GM18526 (cell line): ENCODE results near the gene LRRC27.

Experiments
- POLR2A ChIP-seq: IDR thresholded peaks from 3 replicates; pipeline ENCODE4 v1.6.1; 2011; ENCODE audit not compliant: insufficient read length; ENCODE audit errors: extremely low read depth

The LRRC27 gene

GRCh38 chr10:132331601-132332432 is at the start of gene LRRC27:
Gene LRRC27, plus strand, starts transcription at chr10:132332193. Its CDS starts 1,332 bp downstream, at chr10:132333525.
- peak; percentile 73 for TF ChIP-seq POLR2A

DNA sequence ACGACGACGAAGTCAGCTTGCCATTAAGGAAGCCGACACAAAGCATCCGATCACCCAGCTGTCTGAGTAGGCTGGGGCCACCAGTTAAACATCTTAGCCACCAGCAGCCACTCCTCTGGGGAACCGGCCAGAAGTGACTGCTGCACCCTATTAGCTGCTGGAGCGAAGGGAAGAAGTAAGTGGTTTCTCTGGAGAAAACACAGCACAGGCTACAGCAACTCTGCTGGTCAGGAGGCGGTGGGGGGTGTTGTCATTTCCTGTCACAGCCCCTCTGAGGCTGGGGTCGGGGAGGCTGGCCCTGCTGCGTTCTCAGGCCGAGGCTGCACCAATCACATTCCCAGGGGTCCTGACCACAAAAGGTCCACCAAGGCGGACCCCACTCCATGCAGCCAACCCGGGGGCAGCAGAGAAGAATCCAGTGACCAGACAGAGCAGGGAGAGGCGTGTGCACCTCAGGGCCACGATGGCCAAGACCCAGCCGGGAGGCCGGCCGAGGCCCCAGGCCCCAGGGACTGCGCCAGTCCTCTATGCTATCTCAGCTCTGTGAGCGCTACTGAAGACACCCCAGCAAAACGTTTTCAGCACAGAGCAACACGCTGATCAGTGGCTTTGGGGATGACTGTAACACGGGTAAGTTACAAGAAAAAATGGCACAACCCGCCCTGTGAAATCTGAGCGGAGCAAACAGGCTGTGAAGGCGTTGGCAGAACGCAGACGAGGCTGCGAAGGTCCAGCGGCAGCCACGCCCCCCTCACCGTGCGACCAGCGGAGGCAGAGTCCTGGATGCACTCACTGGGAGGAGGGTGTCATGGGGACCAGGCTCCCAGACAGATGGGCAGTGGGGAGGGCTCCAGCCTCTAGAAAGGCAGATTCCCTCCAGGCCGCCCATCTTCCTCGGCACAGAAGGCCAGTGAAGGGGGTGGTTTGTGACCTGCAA is 49.1 kb upstream of the LRRC27 start:
- TF ChIP-seq POLR2A = no peak

DNA sequence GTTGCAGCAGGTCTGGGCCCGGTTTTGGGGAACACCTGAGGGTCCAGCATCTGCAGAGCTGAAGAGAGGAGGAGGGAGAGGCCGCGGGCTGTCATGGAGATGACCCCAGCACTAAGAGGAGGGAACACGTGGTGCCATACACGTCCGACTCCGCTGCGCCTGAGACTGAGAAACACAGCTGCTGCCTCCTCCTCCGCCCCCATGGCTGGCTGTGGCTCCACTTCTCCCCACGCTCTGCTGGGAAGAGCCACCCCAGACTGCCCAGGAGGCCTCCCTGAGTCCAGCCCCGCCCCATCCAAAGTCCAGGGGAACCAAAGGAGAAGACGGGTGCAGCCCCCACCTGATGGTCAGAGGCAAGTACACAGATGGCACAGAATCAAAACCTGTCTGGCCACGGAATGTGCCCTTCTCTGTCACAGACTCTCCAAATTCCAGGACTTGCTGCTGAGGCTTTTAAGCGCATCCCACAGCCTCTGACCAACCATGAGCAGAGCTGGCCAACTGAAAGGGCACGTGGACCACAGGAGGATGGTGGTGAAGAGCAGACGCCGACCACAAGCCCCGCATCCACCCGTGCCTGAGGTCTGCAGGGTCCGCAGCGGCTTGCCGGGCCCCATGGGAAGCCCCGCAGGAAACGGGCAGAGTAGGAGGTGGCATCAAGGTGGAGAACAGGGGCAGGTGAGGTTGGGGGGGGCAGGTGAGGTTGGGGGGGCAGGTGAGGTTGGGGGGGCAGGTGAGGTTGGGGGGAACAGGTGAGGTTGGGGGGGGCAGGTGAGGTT is 48.2 kb upstream of the LRRC27 start:
- no peak for TF ChIP-seq POLR2A

GRCh38 chr10:132289439-132289838 is 42.6 kb upstream of the LRRC27 start:
- TF ChIP-seq POLR2A = no peak

DNA sequence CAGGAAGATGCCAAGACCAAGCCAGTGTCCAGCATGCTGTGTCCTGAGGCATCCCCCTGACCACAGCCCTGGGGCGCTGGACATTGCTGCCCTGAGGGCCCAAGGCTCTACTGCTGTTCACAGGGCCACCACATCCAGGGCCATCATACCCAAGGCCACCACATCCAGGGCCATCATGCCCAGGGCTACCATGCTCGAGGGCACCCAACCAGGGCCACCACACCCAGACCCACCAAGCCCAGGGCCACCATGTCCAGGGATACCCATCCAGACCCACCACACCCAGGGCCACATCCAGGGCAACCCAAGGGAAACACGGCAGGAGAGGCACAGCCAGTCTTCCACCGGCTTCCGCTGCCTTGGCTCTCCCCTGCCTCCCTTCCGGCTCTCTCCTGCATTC is 41.4 kb upstream of the LRRC27 start:
- no peak for TF ChIP-seq POLR2A

- TF ChIP-seq POLR2A = no peak
Measured at GRCh38 chr10:132291826-132292225, 40.2 kb upstream of the LRRC27 start.

- no peak for TF ChIP-seq POLR2A
Measured at GRCh38 chr10:132292287-132293200, 39.4 kb upstream of the LRRC27 start.

DNA sequence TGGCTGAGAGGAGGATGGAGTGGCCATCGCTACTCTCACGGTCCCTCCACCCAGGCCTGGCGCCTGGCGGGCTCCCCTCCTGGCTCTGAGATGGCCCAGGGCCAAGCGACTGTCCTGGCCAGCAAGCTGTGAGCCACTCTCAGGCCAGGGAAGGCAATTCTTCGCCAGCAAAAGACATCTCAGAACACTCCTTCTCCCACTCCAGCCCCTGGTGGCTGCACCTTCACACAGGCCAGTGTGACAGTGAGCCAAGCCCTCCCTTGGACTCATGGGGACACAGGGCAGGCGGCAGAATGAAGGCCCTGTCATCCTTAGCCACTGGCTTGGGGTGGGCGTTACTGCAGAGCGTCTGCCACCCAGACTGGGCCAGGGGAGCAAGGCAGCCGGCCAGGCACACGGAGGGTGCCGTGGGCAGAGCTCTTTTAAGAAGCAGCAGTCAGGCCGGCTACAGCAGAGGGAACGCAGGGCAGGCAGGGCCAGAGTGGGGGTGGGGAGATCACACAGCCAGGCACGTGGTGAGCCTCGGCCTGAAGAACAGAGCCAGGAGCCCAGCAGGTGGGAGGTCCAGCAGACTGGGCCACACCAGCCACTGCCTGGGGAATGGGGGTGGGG is 38.7 kb upstream of the LRRC27 start:
- TF ChIP-seq POLR2A = no peak

DNA sequence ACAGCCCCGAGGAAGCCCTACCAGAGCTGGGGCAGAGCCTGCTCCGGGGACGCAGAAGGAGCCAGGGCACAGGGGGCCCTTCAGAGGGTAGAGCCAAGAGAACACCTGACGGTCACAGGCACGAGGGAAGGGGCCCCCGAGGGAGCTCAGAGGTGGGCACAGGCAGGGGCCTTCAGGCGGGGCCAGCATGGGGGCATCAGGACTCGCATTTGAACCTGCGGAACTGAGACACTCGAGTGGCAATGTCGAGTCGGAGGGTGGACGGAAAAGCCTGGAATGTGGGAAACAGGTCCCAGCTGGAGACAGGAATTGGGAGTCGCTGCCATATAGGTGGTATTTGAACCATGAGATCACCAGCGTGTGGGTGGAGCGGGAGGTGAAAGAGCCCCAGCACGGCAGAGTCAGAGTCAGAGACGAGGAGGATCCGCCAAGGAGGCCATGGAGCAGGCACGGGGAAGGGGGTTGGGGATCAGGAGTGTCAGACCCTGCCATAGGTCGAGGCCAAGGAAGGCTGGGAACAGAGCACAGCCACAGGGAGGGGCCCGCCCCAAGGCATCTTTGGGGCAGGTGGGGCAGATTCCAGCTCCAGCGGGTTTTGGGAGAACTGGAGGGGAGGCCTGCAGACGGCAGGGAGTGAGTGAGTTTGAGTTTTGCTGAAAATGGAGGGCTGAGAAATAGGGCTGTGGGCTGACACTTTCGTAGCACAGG is 38.0 kb upstream of the LRRC27 start:
- no peak for TF ChIP-seq POLR2A

DNA sequence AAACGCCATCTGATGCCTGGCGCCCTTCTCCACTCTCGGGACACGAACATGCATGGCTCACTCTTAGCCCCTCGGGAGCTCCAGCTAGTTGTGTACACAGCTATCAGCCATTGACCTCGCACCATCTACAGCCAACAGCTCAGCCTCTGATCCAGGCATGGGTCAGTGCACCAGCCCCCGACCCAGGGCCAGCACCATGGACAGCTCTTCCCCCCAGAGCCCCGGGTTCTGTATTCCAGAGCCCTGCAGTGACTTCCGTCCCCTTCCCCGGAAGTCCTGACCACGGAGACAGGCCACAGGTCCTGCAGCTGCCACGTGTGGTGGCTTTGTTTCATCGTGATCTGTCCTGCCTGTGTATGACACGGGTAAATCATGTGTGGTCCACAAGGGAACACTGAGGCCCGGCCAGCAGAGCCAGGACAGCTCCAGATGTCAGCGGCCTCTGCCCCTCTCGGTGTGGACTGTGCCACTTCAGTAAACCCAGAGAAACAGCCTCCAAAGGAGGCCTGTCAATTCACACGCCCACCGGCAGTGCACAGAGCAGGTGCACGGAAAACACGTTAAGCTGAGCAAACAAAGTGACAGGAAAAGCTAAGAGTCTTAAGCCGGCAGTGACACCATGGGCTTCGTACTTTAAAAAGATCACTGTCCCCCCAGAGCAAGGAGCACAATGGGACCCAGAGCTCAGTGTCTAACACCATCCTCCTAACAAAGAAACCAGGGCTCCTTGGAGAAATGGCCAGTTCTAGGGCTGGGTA is 37.3 kb upstream of the LRRC27 start:
- no peak for TF ChIP-seq POLR2A

DNA sequence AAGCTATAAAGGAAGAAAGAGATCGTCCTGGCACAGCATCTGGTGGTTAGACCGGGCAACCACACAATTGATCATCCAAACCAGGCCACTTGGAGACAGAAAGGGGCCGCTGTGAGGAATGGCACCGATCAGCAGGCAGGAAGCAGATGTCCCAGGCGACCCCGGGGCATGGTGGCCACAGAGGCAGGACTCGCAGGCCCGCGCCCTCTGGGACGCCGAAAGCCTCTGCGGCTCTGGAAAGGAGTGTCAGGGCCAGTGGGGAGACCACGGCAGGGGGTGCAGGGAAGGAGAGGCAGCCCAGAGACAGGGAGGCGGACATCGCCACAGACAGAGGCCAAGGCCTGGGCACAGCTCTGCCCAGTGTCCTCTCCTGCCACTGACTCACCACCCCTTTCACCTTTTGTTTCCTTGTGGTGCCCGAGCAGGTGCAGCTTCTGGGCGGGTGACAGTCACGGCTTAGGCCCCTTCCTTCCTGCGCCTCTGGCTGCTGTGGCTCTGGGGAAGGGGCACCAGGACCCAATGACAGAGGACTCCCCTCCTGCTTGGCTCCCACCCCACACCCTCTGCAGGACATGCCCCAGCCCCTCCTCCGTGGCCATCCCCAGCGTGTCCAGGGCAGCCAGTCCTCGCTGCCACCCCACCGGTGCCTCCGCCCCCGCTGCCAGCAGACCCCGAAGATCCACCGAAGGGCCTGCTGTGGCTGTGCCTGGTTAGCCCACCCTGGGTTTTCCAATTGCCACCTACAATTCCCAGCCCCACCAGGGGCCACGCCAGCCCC is 35.1 kb upstream of the LRRC27 start:
- TF ChIP-seq POLR2A = no peak

DNA sequence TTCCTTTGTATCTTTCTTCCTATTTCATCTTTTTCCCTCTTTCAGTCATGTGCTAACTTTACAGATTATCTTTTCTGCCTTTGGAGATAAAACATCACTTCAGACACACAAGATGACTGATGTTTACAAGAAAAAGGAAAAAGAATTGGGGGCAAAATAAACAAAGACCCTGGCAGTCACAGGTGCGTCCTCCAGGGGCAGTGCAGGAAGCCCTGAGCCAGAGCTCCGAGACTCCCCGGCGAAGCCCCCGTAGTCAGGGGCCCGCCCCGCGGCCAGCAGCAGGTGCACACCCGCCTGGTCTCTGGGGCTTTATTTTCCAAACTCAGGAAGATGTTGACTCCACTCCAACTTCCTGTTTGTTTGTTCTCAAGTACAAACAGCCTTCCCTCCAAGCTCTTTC is 34.5 kb upstream of the LRRC27 start:
- TF ChIP-seq POLR2A = no peak
